ENCODE results near the gene ANKRD29. TPM values are rescaled to one million over a fixed set of nuclear protein-coding genes. Genes with fewer than 3 reads are reported as not detected.
A peak's percentile ranks its signal among the peaks of the same experiment; 100 is the strongest.

ANKRD29 gene, protein sequence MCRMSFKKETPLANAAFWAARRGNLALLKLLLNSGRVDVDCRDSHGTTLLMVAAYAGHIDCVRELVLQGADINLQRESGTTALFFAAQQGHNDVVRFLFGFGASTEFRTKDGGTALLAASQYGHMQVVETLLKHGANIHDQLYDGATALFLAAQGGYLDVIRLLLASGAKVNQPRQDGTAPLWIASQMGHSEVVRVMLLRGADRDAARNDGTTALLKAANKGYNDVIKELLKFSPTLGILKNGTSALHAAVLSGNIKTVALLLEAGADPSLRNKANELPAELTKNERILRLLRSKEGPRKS
- 3.1 TPM for total RNA-seq

DNA sequence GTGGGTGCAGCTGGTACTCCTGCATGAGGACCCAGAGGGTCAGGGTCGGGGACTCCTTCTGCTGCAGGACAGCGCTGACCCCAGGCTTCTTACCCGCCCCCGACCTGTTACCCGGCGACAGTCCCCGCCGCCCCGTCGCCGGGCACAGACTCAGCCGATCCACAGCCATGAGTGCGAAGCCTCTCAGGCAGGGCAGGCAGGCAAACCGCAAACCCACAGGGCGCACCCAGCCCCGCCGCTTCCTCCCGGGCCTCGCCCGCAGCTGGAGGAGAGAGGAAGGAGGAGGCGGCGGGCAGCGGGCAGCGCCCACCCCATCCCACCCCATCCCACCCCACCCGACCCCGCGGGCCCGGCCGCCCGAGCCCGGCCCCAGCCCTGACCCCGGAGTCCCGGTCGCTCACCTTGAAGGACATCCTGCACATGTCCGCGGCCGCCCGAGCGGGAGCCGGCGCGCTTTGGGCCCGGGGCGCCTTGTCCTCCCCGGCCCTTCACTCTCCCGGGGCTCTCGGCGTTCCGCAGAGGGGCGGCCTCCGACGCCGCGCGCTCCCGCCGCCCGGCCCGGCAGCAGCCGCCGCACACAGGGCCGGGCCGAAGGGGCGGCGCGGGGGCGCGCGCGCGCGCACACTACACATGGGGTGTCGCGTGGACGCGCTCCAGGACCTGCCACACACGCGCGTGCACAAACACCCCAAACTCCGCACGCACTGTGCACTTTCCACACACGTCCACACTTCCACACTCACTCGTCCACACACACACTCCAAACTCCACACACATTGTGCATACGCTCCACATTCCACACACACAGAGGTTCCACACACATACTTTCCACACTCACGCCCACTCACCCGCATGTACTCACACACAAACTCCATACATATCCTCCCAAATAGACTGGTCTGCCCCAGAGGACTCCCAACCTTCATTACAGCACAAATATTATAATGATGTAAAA is at the start of gene ANKRD29:
ANKRD29 (minus strand) TSS at position 603 of the 955 bp plus-strand sequence; CDS start at position 422, 181 bp downstream.
- no peak for DNase-seq (ENCODE audit: low spot score)

DNA sequence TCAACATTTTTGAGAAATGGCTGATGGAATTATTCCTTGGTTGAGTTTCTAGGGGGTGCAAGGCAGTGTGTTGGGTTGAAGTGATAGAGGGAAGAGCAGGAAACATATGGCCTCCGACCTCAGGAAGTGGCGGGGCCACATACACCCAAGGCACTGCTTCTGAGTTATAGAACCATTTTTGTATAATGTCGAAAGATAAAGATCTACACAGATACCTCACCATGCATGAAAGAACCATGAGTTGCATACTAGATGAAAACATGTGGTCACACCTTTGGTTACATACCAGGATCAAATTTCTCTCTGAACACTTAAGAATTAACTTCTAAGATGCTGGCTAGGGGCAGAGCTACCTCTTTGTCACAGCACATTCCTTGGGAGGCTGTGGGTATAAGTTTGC is 49.7 kb upstream of the ANKRD29 start:
- DNase-seq (ENCODE audit: low spot score): no peak

DNA sequence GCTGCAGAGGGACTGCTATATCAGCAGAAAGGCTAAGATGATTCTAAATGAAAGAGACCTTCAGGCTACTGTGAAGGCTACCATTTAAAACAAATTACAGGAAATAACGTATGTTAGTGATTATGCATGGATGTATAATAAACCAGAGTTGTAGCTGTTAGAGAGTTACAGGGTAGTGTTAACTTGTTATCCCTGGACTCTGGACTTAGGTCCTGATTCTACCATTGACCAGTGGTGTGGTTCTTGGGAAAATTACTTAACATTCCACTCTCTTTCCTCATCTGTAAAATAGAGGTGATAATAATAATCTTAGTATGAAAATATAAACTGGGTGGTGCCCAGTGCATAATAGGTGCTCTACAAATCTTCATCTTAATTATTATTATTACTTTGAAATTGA is 48.7 kb upstream of the ANKRD29 start:
- DNase-seq (ENCODE audit: low spot score): no peak

DNA sequence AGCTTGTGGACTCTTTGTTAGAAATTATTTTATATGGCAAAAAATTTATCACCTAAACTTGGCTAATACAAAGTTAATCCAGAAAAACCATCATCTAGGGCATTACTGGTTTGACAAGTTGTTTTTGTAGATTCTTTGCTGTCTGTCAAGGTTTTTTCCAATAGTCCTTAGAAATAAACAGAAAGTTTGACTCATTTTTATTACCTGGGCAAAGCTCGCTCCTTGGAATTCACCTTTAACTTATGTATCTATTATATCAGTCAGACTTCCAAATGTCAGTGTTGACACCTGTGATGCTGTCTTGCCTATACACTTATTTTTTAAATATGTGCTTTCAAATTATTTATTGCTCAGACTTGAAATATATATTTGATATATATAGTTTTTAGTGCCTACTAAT is 48.2 kb upstream of the ANKRD29 start:
- DNase-seq (ENCODE audit: low spot score): no peak

DNA sequence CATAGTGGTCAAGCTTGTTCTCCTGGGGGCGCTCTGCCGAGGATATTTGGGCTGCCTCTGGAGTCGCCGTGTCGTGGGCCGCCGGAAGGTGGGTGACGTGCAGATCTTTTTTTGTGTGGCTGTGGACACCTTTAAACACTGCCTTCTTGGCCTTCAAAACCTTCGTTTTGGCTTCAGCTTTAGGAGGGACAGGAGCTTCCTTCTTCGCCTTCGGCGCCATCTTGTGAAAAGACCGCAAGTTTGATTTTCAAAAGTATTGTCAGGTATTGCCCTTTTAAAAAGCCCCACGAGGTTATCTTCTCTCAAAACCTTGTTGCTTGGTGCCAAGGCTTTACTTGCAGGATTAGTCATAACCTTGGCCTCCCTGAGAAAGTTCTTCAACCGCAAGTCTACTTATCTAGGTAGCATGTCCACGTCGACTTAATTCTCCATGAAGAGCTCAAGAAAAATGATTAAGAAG is 47.4 kb upstream of the ANKRD29 start:
- no peak for DNase-seq (ENCODE audit: low spot score)

DNA sequence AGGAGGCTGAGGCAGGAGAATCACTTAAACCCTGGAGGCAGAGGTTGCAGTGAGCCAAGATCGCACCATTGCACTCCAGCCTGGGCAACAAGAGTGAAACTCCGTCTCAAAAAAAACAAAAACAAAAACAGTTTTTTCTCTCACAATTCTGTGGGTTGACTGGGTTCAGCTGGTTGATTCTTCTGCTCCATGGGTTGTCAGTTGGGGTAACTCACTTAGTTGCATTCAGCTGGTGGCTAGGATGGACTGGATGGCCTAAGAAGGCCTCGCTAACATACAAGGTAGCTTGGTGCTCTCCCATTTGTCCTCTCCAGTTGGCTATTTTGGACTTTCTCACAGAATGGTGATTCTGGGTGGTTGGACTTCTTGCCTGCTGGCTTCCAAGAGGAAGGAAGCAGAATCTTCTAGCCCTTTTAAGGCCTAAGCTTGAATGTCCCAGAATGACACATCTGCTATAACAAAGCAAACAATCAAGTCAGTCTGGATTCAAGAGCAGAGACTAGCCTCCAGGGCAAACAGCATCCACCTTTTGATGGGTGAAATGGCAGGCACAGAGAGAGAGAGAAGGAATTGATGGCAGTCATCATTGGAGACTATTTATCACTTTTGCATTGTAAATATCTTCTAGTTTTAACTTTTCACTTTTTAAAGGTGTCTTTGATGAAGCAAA is 44.4 kb upstream of the ANKRD29 start:
- no peak for DNase-seq (ENCODE audit: low spot score)

DNA sequence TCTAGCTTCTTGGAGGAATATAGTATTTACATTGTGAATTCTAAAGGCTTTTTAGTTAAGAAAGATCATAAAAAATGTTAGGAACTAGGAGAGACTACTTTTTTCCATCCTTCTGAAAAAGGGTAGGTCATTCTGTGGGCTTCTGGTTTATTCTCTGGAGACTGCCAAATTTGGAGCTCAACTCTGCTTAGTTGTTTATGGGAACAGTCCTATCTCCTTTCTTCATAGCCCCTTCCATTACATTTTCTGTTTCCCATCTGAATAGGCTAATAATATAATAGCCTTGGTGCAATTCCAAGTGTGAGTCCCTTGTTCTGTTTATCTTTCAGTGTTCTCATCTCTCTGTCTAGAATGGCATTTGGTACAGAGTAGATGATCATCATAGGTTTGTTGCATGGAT is 42.1 kb upstream of the ANKRD29 start:
- no peak for DNase-seq (ENCODE audit: low spot score)

DNA sequence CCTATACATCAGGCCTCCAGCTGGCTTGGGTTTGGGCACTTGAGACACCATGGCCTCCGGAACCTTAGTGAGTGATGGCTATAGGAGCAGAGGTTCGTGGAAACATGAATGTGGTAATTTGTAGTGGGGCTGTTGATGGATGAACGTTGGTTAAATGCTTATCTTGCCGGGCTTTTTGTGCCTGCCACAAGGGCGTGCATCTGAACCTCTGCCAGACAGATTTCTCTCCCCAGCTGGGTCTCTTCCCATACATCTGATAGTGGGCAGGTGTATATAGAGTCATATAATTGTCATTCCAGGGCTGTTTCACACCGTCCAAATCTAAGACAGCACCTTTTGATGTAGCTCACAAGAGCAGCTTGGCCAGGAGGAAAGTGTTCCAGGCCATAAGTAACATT is 41.3 kb upstream of the ANKRD29 start:
- DNase-seq (ENCODE audit: low spot score): no peak

DNA sequence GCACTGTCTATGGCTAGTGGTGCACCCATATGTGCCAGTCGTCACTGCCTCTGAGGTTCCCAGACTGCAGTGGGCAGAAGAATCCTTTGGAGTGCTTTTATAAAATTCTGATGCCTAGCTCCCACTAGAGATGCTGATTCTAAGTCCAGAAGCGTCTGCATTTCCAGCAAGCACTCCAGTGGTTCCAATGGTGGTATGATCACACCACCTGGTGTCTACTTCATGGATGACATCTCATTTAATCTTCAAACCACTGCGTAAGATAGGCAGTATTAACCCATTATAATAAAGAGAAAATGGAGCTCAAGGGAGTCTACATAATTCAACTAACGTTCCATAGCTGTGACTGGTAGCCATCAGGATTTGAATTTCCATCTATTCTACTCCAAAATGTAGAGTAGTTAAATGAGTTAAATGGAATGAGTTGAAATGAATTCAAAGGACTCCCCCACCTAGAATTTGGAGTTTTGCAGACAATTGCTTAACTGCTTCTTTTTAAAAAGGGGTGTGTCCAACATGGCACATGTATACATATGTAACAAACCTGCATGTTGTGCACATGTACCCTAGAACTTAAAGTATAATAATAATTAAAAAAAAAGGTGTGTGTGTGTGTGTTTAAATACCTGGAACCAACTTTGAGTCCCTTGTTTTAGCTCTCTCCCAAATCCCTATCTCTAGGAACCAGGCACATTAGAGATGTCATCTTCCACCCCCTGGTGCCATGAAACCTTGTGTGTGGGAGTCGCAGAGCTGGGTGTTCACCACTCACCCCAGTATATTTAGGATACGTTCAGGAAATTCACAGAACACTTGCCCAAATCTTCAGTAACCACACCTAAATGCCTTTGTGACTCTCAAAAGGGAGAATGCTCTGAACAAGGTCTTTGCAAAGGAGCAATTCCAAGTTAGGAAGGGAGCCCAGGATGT is 40.6 kb upstream of the ANKRD29 start:
- peak; percentile 32 for DNase-seq (ENCODE audit: low spot score)

DNA sequence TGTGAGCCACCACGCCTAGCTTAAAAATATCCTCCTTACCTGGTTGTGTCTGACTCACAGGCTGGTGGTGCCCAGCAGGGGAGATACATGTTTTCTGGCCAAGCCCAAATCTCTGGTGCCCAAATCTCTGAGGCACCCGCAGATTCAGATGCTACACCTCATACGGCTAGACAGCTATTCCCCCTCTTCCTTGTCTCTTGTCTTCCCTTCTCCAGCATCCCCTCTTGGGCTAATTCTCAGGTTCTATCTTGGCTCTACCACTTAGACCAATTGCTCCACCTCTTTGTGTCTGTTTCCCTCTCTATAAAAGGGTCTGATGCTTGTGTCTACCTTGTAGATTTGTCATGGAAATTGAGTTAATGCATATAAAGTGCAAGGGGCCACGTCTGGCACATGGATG is 39.9 kb upstream of the ANKRD29 start:
- no peak for DNase-seq (ENCODE audit: low spot score)

DNA sequence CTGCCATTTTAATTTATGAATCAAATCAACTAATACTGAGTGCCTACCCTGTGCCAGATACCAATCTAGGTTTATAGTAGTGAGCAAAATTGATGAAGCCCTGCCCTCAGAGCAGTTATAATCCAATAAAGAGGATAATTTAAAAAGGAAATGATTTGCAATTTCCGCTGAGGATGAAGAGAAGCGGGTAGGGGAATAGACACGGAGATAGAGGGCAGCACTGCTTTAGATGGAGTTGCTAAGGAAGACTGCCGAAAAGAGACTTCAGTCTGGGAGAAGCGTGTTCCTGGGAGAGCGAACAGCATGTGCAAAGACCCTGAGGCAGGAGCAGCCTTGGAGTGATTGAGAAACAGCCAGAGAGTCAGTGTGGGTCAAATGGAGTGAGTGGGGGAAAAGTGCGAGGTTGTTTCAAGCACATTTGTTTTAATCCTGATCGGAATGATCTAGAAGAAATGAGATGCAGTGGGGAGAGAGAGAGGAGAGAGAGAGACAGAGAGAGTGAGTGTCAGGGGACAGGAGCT is 38.9 kb upstream of the ANKRD29 start:
- no peak for DNase-seq (ENCODE audit: low spot score)

DNA sequence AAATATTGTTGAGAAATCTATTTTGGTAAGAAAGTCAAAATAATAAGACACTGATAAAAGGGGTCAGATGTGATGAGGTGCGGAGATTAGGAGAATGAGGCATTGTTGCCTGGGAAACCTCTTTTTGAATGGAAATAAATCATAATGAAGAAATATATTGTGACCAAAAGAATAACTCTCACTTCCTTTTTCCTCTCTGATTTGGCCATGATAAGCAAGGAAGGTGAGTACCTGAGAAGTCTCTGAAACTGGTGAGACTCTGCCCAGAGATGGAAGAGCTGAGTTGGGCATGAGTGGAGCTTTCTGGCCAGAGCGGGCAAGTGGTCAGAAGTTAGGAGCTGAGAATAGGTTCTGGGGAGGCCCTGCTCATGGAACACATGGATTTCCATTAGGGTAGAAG is 38.3 kb upstream of the ANKRD29 start:
- DNase-seq (ENCODE audit: low spot score): no peak

DNA sequence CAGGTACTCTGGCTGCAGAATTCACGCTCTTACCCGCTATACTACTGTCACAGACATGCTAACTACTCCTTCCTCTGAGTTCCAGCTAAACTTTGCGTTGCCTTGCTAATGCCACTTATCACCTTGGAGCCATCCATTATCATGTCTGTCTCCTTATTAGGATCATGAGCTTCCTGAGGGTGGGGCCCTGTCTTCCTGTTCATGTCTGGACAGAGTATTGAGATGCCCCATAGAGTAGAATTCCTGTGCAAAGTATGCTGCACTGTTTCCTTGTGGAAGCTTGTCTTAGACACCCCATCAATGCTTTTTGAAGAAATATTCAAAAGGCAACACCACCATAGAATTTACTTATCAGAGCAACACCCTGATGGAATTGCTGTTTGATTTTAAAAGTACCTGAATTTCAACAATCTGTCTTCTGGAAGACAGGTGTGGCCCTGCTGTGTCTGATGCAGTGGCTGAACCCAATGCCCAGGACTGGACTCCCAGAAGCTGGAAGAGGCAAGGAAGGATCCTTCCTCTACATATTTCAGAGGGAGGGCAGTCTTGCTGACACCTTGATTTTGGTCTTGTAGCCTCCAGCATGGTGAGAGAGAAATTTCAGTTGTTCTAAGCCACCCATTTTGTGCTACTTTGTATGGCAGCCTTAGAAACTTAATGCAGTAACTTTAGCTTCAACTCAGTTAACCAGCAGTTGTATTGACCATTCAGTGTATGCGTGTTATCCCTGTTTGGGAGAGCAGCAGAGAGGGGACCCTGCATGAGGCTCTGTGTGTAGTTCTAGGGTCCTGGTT is 32.1 kb upstream of the ANKRD29 start:
- no peak for DNase-seq (ENCODE audit: low spot score)

DNA sequence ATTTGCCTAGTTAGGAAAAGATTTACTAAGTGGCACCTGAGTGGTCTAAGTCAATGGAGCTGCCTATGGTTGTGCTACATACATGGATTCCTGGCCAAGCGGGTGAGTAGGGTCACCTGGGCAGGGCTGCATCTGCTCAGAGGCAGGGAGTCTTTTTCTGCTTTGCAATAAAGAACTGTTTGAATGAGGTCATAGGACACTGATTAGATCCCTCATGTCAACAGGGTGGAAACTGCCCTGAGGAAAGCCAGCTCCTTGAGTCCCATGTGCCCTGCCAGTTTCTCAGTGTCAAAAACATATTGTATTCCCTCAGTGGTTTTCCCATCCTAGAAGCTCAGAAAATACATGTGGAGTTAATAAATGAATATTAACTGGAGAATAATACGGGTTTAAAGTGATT is 31.1 kb upstream of the ANKRD29 start:
- no peak for DNase-seq (ENCODE audit: low spot score)

DNA sequence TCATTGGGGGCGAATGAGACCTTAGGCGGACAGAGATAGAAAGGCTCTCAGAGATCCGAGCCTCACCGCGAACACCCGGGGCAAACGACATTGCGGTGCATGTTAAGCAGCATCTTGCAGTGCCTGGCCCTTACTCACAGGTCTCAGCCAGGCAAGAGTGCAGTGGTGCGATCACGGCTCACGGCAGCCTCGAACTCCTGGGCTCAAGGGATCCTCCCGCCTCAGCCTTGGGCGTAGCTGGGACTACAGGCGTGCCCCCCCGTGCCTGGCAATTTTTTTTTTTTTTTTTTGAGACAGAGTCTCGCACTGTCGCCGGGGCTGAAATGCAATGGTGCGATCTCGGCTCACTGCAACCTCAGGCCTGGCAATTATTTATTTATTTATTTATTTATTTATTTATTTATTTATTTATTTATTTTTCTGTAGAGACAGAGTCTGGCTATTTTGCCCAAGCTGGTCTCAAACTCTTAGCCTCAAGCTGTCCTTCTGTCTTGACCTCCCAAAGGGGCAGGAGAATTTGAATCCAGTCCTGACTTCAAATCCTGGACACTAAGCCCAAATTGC is 27.9 kb upstream of the ANKRD29 start:
- no peak for DNase-seq (ENCODE audit: low spot score)

DNA sequence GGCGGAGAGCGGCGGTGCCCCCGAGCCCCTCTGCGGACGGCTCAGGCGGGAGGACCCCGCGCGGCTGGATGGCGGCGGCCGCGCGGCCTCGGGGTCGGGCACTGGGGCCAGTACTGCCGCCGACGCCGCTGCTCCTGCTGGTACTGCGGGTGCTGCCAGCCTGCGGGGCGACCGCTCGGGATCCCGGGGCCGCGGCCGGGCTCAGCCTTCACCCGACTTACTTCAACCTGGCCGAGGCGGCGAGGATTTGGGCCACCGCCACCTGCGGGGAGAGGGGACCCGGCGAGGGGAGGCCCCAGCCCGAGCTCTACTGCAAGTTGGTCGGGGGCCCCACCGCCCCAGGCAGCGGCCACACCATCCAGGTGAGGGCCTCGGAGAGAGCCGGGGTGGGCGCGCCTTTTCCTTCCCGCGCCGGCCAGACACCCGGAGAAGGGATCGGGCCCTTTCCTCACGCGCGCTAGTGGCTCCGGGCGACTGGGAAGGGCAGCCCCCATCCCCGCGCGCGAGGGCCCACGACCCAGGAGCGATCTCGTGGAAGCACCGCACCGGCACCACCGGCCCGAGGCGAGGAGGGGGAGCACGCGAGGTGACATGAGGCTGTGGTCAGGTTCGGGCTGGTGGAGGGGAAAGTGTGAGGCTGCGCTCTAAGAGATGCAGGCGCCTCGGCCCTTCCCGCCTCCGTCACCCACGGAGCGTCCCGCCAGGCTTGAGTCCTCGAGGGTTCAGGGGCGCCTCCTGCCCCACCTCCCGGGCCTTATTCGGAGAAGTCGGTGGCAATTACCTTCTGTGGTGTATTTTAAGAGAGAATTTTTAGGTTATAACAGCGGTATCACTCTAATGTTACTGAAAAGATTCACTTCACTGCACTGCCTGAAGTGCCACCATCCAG is 27.1 kb upstream of the ANKRD29 start:
- DNase-seq (ENCODE audit: low spot score): no peak

DNA sequence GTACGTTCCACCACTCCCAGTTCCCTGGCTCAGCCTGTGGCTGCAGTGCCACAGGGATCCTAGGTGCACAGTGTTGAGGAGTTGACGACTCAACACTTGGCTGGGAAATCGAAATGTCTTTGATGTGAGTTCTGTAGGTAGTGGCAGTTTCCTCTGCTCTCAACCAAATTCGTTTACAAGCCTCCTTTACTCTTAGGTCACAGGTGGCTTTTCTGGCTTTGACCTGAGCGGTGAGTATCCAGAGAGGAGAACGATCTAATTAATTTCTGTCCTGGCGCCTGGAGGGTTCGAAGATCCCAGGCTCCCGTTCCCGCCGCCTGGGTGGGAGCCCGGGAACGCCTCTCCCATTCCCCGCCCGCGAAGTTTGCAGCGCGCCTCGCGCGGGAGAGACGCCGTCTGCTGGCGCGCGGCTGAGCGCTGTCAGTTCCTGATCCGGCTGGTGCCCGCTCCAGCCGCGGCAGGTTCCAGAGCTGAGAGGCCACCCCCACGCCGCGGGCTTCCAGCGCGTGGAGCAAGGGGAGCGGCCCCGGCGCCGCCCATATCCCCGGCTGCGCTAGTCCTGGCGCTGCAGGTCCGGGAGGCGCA is 26.4 kb upstream of the ANKRD29 start, which contains the start of gene LAMA3:
LAMA3 (plus strand) TSS at position 423 of the 585 bp plus-strand sequence. CDS start 231 bp downstream, outside the sequence.
- peak; percentile 38 for DNase-seq (ENCODE audit: low spot score)

DNA sequence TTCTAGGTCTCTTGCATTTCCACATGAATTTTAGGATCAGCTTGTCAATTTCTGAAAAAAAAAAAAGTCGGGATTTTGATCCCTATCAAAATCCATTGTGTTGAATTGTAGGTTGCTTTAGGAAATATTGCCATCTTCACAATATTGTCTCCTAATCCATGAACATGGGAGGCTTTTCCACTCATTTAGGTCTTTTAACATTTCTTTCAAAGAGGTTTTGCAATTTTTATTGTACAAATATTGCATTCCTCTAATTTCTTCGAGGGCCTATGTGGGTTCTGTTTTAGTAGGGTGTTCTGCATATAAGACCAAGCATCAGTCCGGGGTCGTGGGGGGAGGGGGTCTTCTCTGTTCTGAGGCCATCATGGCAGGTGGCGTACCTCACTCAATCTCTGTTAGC is 25.8 kb upstream of the ANKRD29 start:
- no peak for DNase-seq (ENCODE audit: low spot score)
